Stimulated activated CD8-positive, alpha-beta memory T cell treated with anti-CD3 and anti-CD28 coated beads, Interleukin-15, amount 100 ng/mL, for 1 hour (primary cell): ENCODE data around the gene LINC00237.

ENCODE experiments used
- DNase-seq: peaks from one replicate; pipeline ENCODE4 v3.0.0-alpha.2; 2020; ENCODE audit warnings: low read depth

Gene LINC00237

GRCh38 chr20:21106171-21107017 is at the start of gene LINC00237:
TSS of gene LINC00237 (minus strand) at chr20:21106358.
- no peak for DNase-seq

- DNase-seq, result no peak
Measured at GRCh38 chr20:21155268-21155667, 49.1 kb upstream of the LINC00237 start.

- no peak for DNase-seq
Measured at GRCh38 chr20:21154692-21155091, 48.5 kb upstream of the LINC00237 start.

GRCh38 chr20:21151791-21152190 is 45.6 kb upstream of the LINC00237 start:
- DNase-seq, result no peak

- DNase-seq, result no peak
Measured at GRCh38 chr20:21149344-21149743, 43.2 kb upstream of the LINC00237 start.

- no peak for DNase-seq
Measured at GRCh38 chr20:21147593-21147992, 41.4 kb upstream of the LINC00237 start.

GRCh38 chr20:21146215-21146614 is 40.1 kb upstream of the LINC00237 start:
- DNase-seq, result no peak

- no peak for DNase-seq
Measured at GRCh38 chr20:21145424-21145823, 39.3 kb upstream of the LINC00237 start.

- no peak for DNase-seq
Measured at GRCh38 chr20:21143194-21143890, 37.2 kb upstream of the LINC00237 start.

- DNase-seq, result no peak
Measured at GRCh38 chr20:21141825-21142224, 35.7 kb upstream of the LINC00237 start.

- no peak for DNase-seq
Measured at GRCh38 chr20:21139881-21140566, 33.9 kb upstream of the LINC00237 start.

- DNase-seq, result no peak
Measured at GRCh38 chr20:21137078-21137477, 30.9 kb upstream of the LINC00237 start.

GRCh38 chr20:21136015-21136732 is 30.0 kb upstream of the LINC00237 start:
- DNase-seq, result no peak

- DNase-seq, result no peak
Measured at GRCh38 chr20:21134883-21135493, 28.8 kb upstream of the LINC00237 start.

GRCh38 chr20:21133917-21134622 is 27.9 kb upstream of the LINC00237 start:
- DNase-seq, result no peak

- no peak for DNase-seq
Measured at GRCh38 chr20:21133404-21133803, 27.2 kb upstream of the LINC00237 start.

GRCh38 chr20:21129861-21130260 is 23.7 kb upstream of the LINC00237 start:
- no peak for DNase-seq

- DNase-seq, result no peak
Measured at GRCh38 chr20:21127201-21127981, 21.2 kb upstream of the LINC00237 start.

- no peak for DNase-seq
Measured at GRCh38 chr20:21126581-21126870, 20.4 kb upstream of the LINC00237 start.

GRCh38 chr20:21125849-21126580 is 19.9 kb upstream of the LINC00237 start, which contains the start of gene KIZ:
TSS of gene KIZ (plus strand) at chr20:21126082. CDS start at chr20:21126116, 34 bp downstream.
- DNase-seq, result peak; percentile 99
